OCI-LY7 (cell line): ENCODE measurements around the gene TRIM8. TPM values are rescaled to one million over a fixed set of nuclear protein-coding genes. Genes with fewer than 3 reads are reported as not detected.

Experiments used
- BruUV-seq: library from RNA; stranded (reverse); fragments of 400-500 nt; replicated peaks from 2 replicates; lab custom pipeline; 2021; lab: Mats Ljungman, UMichigan
- CTCF ChIA-PET: fragments of 300-600 bp; sonication (Branson Sonifier 250); formaldehyde crosslinking; loops from one replicate; lab custom pipeline; 2022; ENCODE audit warnings: antibody characterized with exemption; ENCODE audit not compliant: unreplicated experiment; lab: Charles Lee
- POLR2A ChIA-PET: fragments of 300-600 bp; sonication (Branson Sonifier 250); formaldehyde crosslinking; loops from one replicate; lab custom pipeline; 2022; ENCODE audit warnings: antibody characterized with exemption; lab: Charles Lee
- DNase-seq: peaks from one replicate; pipeline ENCODE4 v3.0.0-alpha.2; 2015; ENCODE audit warnings: low spot score
- H2AFZ ChIP-seq: fragments of 200-600 bp; sonication (generic), shearing (Covaris generic); 2 replicates; pipeline ENCODE4 v1.6.1; 2014; ENCODE audit warnings: mild to moderate bottlenecking, antibody characterized with exemption, low read length, moderate library complexity
- H3K27ac ChIP-seq: fragments of 200-600 bp; sonication (generic); 2 replicates; pipeline ENCODE4 v1.5.1; 2014; ENCODE audit warnings: mixed run types, low read depth, mild to moderate bottlenecking, moderate library complexity, low read length, inconsistent platforms; ENCODE audit not compliant: poor library complexity, severe bottlenecking
- H3K36me3 ChIP-seq: fragments of 200-600 bp; sonication (generic); 2 replicates; pipeline ENCODE4 v1.6.1; 2014; ENCODE audit warnings: mild to moderate bottlenecking, antibody characterized with exemption, low read length, moderate library complexity, mixed read lengths; ENCODE audit not compliant: insufficient read depth
- H3K4me1 ChIP-seq: fragments of 200-600 bp; sonication (generic); 2 replicates; pipeline ENCODE4 v1.5.1; 2014; ENCODE audit warnings: mild to moderate bottlenecking, low read length; ENCODE audit not compliant: insufficient read depth, poor library complexity, severe bottlenecking
- H3K4me2 ChIP-seq: fragments of 200-600 bp; sonication (generic); 2 replicates; pipeline ENCODE4 v1.6.1; 2014; ENCODE audit warnings: mild to moderate bottlenecking, low read length
- H3K4me3 ChIP-seq: fragments of 200-600 bp; sonication (generic); 2 replicates; pipeline ENCODE4 v1.5.1; 2014; ENCODE audit warnings: mild to moderate bottlenecking, low read depth, low read length; ENCODE audit not compliant: poor library complexity, severe bottlenecking
- H3K79me2 ChIP-seq: fragments of 200-600 bp; sonication (generic); 2 replicates; pipeline ENCODE4 v1.6.1; 2016; ENCODE audit warnings: low read depth, mild to moderate bottlenecking, low read length, moderate library complexity, mixed read lengths; ENCODE audit not compliant: insufficient read depth
- H3K9me2 ChIP-seq: fragments of 200-600 bp; sonication (generic); 2 replicates; pipeline ENCODE4 v1.6.1; 2016; ENCODE audit warnings: mild to moderate bottlenecking, low read length, mixed read lengths; ENCODE audit not compliant: insufficient read depth
- H3K9me3 ChIP-seq: fragments of 200-600 bp; sonication (generic); 2 replicates; pipeline ENCODE4 v1.6.1; 2014; ENCODE audit warnings: mild to moderate bottlenecking, mixed run types, low read length, mixed read lengths
- H4K20me1 ChIP-seq: fragments of 200-600 bp; sonication (generic); 2 replicates; pipeline ENCODE4 v1.6.1; 2014; ENCODE audit warnings: mild to moderate bottlenecking, antibody characterized with exemption, low read length, moderate library complexity, mixed read lengths; ENCODE audit not compliant: insufficient read depth
- EZH2phosphoT487 ChIP-seq: fragments of 200-600 bp; sonication (generic); IDR thresholded peaks from 2 replicates; pipeline ENCODE4 v1.6.1; 2018; ENCODE audit warnings: low read depth, borderline replicate concordance, mild to moderate bottlenecking, mixed run types, antibody characterized with exemption, low read length, moderate library complexity, mixed read lengths
- intact Hi-C: fragments of 100-400 bp; cut with micrococcal nuclease; formaldehyde crosslinking; loops from one replicate; pipeline ENCODE4 v1.10.0; 2022; ENCODE audit not compliant: unreplicated experiment
- total RNA-seq, 2 experiments: library from RNA; depleted of rRNA in 1 of 2; stranded (reverse); fragments of >200 nt in 1 of 2; shearing (Covaris generic) in 1 of 2; gene quantifications; 2 replicates each; pipeline ENCODE4 v1.2.3, GENCODE V29; 2014 to 2022
- TF ChIP-seq, protein P1 (sequence below): fragments of 200-600 bp; sonication (generic); conservative IDR thresholded peaks from 2 replicates; pipeline ENCODE4 v1.5.1; 2014; ENCODE audit warnings: mild to moderate bottlenecking, antibody characterized with exemption, low read length, moderate library complexity, mixed read lengths

Gene TRIM8
- total RNA-seq, 2 experiments from 2014 or later: 54.2 to 92.1 TPM

DNA sequence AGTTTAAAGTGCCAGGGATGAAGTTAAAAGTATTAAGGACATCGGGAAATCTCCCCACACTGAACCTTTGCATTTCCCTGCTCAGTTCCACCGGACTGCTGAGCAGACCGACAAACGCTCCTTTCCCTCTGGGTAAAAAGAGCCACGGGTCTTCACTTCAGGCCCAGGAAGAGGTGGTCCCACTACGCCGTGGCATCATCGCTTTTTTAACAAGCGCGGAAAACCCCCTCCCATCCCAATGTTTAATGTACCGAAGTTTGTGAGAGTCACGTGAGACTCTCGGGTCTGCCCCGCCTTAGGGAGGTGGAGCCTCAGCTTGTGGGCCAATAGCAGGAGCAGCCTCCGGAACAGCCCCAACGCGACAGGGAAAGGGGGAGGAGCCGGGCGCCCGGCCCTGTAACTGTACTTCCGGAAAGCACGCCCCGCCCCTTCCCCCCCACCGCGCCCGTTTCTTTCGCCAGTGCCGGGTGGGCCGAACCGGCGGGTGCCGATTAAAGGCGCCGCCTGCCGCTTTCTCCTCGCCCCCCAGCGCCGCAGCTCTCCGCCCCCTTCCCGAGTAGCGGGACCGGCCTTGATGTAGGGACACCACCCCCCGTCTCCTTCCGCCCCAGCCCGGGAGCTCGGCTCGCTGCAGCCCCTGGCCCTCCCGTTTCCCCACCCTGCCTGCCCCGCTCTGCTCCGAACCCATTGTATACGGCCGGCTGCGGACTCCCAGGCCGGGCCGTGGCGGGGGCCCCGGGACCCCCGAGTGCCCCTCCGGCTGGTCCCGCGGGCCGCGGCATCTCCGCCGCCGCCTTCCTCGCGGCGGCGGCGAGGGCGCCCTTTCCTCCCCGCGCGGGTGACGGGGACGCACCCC lies 2.2 kb upstream of the TRIM8 start:
- POLR2A ChIA-PET: interaction anchor here (0.5 to 0.9 kb wide), 9 partner anchors 10 to 722 kb away, joined by 3 to 6 read pairs (median 3); no protein-coding TSS in a partner anchor
- peaks cover 14% of the 10 kb centered on the region; the same call in 1 of the 2 replicates for H3K36me3 ChIP-seq
- no peak for TF ChIP-seq EZH2phosphoT487
- TF ChIP-seq, protein P1, sequence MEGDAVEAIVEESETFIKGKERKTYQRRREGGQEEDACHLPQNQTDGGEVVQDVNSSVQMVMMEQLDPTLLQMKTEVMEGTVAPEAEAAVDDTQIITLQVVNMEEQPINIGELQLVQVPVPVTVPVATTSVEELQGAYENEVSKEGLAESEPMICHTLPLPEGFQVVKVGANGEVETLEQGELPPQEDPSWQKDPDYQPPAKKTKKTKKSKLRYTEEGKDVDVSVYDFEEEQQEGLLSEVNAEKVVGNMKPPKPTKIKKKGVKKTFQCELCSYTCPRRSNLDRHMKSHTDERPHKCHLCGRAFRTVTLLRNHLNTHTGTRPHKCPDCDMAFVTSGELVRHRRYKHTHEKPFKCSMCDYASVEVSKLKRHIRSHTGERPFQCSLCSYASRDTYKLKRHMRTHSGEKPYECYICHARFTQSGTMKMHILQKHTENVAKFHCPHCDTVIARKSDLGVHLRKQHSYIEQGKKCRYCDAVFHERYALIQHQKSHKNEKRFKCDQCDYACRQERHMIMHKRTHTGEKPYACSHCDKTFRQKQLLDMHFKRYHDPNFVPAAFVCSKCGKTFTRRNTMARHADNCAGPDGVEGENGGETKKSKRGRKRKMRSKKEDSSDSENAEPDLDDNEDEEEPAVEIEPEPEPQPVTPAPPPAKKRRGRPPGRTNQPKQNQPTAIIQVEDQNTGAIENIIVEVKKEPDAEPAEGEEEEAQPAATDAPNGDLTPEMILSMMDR: no peak
- peaks cover 26% of the 10 kb centered on the region for H3K79me2 ChIP-seq
- CTCF ChIA-PET: no interaction called here
- DNase-seq: peak; percentile 98
- H3K27ac ChIP-seq: peak overlapping the region; percentile 95
- intact Hi-C loops: loop anchor here (5.0 to 10.0 kb wide), 2 partner anchors 810 to 947 kb away; partner anchors contain the start of gene FBXW4
- H3K9me3 ChIP-seq: no peaks in the 10 kb centered on the region
- no peaks in the 10 kb centered on the region for H3K9me2 ChIP-seq
- peak overlapping the region; percentile 84 for H3K4me3 ChIP-seq
- H3K4me1 ChIP-seq: peaks cover 11% of the 10 kb centered on the region
- H3K4me2 ChIP-seq: peak overlapping the region; percentile 82
- no peaks in the 10 kb centered on the region for H4K20me1 ChIP-seq
- BruUV-seq: TSS peak; percentile 49
- H2AFZ ChIP-seq: peak overlapping the region; percentile 89; the same call in 1 of the 2 replicates

DNA sequence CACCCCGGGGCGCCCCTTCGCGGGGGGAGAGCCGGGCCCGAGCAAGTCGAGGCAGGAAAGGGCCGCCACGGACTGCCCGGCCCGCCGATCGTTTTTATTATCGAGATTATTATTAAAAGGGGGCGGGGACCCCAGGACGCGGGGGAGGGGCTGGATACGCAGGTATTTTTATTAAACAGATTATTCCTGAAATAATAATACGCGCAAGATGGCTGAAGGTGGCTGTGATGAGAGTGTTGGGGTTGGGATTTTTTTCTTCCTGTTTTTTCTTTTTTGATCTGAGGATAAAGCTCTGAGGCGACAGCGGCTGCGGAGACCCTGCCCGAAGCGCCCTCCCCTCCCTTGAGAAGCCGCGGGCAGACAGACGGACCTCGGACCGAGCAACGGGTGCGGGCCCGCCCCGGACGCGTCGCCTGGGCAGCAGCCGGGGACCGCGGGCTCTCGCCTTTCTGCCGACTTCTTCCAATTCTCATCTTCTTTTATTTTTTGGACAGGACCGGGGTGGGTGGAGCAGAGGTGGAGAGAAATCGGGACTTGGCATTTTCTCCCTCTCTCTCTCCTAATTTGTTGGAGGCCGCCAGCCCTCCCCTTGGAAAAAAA lies 1.4 kb upstream of the TRIM8 start:
- H3K36me3 ChIP-seq: peaks cover 15% of the 10 kb centered on the region; the same call in 1 of the 2 replicates
- ChIA-PET CTCF (no interaction called here), POLR2A (interaction anchor here (0.6 to 0.9 kb wide), 4 partner anchors 18 to 193 kb away, joined by 3 to 5 read pairs (median 5); no protein-coding TSS in a partner anchor)
- H3K4me2 ChIP-seq: peak overlapping the region; percentile 82
- no TSS peak for BruUV-seq
- peak overlapping the region; percentile 95 for H3K27ac ChIP-seq
- H3K4me1 ChIP-seq: peaks cover 19% of the 10 kb centered on the region
- no peaks in the 10 kb centered on the region for H3K9me3 ChIP-seq
- intact Hi-C loops: loop anchor here (5.0 to 10.0 kb wide), 2 partner anchors 811 to 948 kb away; partner anchors contain the start of gene FBXW4
- H2AFZ ChIP-seq: peak overlapping the region; percentile 23; the same call in 1 of the 2 replicates
- H3K4me3 ChIP-seq: peak overlapping the region; percentile 84
- TF ChIP-seq, protein P1: peak; percentile 33; the same call in 1 of the 2 replicates
- TF ChIP-seq EZH2phosphoT487: no peak
- peak; percentile 61 for DNase-seq
- no peaks in the 10 kb centered on the region for H3K9me2 ChIP-seq
- H3K79me2 ChIP-seq: peaks cover 33% of the 10 kb centered on the region
- H4K20me1 ChIP-seq: no peaks in the 10 kb centered on the region
